ENCODE measurements around the gene COL23A1.
"Not testable (repeated sequence)": the region's sequence is repeated elsewhere in the genome, so short reads cannot be mapped to it uniquely, and the experiment has no call there.

Gene COL23A1

DNA sequence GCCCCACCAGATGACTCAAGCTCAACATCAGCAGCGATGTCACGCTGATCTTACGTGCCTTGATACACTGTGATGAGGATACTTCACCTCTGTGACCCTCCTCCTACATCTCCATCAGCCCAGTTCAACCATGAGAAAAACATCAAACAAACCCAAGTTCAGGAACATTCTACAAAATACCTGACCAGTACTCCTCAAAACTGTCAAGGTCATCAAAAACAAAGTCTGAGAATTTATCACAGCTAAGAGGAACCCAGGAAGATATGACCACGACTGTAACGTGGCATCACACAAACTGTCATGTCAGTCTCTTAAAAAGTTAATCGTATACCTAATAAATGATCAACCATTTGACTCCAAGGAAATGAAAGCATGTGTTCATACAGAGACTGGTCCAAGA, 90.8 kb downstream of the COL23A1 start:
- no peak for DNase-seq

DNA sequence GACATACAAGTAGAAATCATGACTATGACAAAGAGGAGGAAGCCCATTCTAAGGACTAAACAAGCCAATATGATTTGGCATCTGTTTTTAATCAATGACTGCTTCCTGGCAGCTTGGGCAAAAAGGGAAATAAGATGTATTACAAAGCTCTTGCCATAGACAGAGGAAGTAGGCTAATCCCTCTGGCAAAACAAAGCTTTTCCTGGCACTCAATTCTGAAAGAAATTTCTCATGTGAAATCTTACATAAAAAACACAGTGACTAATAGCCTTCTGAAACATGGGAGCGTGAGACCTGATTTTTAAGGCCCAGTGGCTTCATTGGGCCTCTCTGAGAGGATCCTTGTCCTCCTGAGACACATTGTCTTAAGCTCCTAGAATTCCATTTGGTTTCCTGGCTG, 93.6 kb downstream of the COL23A1 start:
- no peak for DNase-seq

DNA sequence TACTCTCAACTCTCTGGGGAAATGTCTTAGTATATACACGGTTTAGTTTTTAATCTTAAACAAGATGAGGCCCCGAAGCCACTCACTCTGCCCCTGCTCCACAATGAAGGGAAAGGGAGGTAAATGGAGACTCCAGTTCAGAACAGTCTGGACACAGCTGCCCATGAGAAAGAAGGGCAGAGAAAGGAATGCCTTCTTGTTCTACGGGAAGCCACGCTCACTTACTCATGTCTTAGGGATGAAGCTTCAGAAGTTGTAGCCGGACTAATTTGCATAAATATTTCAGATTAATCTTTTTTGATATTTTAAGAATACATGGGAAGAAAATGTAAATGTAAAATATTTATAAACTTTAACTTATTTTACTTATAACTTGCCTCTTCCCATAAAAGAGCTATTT, 94.0 kb downstream of the COL23A1 start:
- DNase-seq = no peak

DNA sequence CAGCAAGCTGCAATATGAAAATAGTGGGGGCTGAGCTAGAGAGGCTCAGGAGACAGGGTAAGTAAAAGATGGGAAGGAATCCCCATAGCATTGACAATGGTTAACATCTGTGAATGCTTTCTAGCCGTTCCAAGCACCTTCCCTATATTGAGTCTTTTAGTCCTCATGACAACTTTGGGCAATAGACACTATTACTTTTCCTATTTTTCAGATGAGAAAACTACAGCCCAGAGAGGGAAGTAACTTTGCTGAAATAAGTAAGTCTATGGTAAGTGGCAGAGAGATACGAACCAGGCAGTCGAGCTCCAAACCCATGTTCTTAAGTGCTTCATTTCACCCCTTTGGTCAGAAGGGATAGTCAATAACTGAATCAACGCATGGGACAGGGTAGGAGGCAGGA, 94.5 kb downstream of the COL23A1 start:
- DNase-seq = no peak

DNA sequence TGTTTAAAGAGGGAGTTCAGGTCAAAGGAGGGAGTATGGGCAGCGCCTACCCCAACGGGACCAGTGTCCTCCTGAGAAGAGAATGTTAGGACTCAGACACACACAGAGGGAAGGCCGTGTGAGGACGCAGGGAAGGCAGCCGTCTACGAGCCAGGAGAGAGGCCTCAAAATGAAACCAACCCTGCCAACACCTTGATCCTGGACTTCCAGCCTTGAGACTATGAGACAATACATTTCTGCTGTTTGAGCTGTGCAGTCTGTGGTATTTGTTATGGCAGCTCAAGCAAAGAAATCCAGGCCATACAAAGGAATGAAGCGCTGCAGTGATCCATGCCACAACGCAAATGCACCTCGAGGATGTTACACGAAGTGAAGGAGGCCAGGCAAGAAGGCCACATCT, 97.9 kb downstream of the COL23A1 start:
- no peak for DNase-seq

DNA sequence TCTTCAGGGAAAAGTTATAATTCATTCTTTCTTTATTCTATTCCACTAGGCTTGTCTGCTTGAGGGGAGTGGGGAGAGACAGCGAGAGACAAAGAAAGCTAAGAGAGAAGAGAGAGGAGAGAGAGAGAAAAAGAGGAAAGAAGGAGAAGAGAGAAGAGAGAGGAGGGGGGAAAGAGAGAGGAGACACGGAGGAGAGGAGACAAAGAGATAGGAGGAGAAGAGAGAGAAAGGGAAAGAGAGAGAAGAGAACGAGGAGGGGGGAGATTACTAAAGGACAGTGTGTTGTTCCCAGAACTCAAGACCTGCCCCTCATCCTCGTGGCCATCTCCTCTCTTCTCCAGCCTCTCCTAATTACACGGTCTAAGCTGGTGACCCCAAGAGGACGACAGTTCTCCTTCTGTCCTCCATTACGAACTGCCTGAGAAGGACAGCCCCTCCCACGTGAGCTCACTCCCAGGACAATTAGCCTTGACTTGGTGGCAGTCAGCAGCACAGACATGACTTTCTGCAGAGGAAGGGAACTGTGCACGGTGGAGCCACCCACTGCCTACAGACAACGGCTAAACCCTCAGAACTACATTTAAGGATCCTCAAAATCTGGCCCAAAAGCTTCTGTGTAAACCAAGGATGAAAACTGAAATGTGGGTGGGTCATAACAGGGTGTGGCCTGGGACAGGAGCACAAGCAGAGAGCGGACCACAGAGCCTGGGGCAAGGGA, 99.1 kb downstream of the COL23A1 start:
- DNase-seq = no peak

DNA sequence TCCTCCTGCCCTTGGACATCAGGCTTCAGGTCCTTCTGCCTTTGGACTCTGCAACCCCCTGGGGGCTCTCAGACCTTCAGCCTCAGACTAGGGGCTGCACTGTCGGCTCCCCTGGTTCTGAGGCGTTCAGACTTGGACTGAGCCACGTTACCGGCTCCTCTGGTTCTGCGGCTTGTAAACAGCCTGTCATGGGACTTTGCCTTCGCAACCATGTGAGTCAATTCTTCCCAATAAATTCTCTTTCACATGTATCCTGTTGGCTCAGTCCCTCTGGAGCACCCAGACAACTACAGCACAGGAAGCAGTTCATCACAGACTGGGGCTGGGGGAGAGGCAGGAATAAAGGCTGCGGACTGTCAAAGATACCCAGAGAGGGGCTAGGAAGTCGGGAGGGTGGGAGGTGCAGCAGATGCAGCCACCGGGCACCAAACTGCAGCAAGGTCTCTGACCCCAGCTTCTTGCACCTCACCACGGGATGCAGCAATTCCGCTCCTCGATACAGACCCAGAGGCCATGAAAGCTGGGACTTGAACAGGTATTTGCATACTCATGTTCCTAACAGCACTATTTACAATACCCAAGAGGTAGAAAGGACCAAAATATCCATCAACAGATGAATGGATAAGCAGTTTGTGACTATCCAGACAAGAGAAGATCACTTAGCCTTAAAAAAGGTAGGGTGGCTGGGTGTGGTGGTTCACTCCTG, 100.8 kb downstream of the COL23A1 start:
- DNase-seq = no peak

DNA sequence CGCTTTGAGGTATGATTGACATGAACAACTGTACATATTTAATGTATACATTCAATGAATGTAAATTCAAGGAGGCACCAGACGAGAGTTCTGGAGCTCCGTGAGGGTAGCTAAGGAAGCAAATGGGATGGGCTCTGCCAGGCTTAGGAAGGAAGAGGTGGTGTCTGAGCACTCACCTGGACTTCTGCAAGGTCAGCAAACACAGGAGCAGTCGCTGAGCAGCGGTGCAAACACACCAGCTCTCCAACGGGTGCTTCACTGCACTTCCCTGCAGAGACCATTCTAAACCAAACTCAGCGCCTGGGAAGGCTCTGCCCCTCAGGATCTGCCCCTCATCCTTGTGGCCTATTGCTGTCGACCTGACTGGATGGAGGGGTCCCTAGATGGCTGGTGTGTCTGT, 101.5 kb downstream of the COL23A1 start:
- no peak for DNase-seq

DNA sequence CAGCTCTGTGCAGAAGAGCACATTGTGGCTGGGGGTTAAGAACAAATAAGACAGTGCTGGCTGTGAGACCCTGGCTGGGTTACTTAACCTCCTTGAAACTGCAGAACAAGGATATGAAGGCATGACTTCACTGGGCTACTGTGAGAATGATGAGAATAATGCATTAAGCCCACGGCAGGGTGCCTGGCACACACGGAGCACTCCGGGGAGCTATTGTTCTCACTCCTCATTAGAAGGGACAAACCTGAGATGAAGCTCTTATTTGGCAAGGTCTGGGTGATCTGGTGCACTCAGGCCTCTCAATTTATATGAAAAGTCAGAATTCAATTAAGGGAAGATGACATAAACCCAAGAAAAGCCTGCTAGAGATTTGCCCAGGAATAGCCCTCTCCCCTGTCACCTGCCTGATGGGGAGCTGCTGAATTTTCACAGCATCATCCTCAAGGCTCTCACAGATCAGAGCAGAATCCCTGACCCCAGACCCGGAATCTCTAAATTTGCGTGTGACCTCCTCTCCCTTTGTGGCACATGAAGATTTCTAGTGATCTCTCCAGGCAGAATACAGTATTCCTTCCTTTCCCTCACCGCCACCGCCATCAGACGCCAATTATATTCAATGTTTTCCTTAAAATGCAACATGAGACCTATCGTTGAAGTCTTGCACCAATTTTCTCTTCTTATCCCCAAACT, 102.1 kb downstream of the COL23A1 start:
- no peak for DNase-seq

DNA sequence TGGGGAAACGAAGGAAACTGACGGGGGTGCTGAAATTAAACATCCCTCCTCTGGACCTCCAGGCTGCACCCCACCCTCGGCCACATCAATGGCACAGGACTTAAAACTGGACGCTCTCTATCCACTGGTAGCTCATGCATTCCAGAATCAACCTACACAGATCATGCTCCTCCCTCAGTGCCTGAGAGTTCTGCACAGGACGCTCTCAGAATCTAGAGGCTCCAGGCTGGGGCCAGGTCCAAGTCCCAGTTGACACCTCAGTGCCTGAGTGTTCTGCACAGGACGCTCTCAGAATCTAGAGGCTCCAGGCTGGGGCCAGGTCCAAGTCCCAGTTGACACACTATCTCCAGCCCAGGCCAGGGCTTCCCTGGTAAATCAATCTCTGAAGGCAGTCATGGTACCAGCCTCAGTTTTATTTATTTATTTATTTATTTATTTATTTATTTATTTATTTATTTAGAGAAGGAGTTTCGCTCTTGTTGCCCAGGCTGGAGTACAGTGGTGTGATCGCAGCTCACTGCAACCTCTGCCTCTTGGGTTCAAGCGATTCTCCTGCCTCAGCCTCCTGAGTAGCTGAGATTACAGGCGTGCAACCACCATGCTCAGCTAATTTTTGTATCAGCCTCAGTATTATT, 103.2 kb downstream of the COL23A1 start:
- not testable (repeated sequence) for DNase-seq

DNA sequence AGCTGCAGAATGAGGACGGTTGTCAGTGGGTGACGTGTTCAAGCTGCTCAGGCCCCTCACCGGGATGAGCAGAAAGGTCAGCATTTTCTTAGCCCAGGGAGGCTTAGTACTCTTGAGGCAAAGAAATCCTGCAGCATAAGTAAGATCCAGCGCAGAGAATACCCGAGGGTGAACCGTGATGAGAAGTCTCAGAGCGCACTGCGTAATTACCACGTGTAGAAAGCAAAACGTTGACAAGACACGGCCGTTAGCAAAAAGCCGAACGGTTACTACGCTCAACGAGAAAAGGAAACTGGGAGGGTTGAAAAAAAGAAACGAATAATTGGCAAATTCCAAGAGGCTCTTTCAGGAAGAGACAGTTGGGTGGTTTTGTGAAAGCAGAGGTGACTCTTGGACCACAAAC, 104.0 kb downstream of the COL23A1 start:
- DNase-seq = no peak

DNA sequence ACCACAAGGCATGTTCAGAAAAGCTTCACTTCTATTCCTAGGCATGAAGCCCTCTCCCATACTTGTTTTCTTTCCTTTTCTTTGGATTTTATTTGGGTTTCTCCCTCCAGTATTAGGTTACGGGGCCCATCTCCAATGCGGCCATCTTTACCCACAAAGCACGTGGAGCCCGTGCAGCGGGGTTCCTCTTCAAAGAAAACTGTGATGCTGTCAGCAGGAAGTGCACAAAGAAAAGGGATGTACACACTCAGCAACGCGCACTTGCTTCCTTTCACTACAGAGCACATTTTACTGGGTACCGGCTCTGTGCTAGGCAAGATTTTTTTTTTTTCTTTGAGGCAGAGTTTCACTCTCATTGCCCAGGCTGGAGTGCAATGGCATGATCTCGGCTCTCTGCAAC, 106.6 kb downstream of the COL23A1 start:
- no peak for DNase-seq

DNA sequence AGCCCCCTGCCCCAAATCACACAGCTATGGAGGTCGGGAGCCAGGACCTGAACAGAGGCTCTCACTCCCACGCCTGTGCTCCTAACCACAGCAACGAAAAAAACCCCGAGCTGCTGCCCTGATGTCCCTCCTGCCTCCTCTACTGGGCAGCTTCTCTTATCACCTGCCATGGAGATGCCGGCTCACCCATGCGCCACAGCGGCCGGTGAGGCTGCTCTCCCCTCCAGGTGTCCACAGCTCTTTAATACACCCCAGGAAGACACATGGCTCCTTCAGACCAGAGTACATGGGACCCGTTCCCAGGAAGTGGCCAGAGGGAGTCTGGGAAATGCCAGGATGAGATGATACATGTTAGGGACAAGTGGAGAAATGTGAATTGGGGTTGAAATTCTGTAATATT, 110.9 kb downstream of the COL23A1 start:
- DNase-seq = no peak

DNA sequence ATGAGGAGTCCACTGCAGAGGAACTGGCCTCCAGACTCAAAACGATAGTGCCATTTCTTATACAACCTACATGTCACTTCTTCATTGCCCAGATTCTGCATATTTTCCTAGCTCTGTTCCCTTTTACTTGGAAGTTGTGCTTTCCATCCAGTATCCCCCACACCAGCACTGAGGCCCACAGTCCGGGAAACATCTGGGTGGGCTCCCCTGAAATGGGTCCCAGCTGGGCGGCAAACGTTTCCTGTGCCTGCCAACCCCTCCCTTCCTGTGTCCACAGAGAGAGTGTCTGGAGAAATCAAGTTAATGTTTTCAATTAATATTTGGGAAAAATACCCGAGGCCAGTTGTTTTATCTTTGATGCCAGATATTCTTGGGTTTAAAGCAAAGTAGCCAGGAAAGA, 111.8 kb downstream of the COL23A1 start:
- no peak for DNase-seq

DNA sequence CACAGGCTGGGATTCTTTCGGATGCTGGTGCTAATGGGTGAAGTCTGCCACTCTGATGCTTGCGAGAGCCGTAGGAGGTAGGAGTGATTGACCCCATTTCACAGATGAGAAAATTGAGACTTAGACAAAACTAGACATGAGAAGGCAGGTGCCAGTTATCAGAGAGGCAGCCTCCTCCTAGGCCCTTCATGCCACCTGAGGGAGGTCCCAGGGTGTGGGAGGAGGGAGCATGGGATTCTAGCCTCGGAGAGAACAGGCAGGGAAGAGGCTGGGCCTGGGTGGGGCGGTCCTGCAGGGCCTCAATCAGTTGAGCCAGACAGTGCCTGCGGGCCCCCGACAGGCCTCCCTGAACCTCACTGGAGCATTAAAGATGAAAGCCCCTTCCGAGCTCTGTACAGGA, 112.4 kb downstream of the COL23A1 start:
- DNase-seq = no peak

DNA sequence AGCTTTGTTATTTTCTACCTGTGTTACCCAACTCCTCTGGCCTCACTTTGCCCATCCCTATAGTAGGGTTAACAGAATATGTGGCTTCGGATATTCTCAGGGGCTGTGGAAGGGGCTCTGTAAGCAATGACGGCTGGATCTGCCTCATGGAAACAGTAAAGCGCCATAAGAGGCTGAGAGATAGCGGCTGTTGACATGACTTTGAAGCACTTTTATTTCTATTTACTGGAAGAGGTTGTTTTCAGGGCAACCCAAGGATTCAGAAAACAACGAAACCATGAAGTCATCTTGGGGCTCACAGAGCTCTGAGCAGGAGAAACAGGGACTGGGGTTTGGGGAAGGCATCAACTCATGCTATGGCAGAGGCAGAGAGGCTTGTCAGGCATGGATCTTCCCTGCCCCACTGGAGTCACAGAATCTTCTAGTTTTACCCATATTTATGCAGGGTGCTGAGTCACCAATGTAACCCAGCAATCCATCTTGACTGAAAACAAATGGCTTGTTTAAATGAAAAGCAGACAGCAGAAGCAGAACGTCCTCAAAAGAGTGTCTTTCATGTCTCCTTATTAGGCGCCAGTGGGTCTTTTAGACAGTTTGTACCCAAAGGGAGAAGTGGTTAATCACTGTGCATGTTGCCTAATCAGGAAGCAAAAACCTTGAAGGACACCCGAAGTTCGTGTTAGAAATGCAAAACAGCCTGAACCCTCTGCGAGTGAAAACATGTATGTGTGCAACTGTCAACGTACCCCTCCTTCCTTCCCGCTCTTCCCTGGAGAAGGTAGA, 113.0 kb downstream of the COL23A1 start:
- no peak for DNase-seq

DNA sequence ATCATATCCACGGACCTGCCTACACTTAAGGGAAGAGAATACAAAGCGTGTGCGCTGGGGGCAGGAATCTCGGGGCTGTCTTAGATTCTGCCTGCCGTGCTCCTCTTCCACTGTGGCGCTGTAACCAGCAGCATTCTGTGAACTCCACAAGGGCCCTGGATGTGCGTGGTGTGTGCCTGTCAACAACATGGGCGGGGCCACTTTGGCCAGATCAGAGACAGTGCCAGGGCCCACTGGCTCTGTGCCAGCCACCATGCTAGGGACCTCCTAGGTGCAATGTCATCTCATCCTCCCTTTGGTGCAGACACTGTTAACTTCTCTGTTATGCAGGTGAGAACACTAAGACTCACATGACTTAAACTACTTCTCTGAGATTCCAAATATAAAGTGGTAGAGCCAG, 113.7 kb downstream of the COL23A1 start:
- DNase-seq = no peak

DNA sequence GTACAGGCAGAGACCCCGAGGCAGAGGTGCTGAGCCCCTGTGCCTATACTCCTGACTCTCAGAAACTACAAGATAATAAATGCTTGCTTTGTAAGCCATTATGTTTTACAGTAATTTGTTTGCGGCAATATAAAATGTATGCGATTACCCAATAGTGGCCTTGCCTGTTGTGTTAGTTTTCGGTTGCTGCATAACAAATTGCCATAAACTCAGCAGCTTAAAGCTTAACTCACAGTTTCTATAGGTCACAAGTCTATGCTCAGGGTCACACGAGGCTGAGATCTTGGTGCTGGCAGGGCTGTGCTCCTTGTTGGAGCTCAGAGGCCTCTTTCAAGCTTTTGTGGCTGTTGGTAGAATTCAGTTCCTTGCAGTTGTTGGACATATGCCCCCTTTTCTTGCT, 114.8 kb downstream of the COL23A1 start:
- DNase-seq = no peak

DNA sequence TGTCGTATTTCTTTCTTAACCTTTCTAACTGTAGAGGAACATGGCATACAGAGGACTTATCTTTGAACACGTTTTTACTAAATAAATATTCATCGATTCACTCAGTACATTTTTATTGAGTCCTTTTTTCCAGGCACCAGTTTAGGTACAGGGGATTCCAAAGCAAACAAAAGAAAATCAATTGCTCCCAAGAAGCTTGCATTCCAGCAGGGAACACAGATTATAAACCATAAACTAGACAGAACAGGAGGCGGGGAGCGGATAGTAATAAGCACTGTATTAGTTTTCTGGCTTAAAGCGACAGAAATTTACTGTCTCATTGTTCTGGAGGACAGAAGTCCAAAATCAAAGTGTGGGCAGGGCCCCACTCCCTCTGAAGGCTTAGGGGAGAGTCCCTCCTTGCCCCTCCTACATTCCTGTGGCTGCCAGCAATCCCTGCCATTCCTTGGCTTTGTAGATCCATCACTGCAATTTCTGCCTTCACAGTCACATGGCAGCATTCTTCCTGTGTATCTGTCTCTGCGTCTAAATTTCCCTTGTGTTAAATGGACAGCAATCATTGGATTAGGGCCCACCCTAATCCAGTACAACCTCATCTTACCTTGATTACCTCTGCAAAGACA, 115.5 kb downstream of the COL23A1 start:
- DNase-seq = no peak

DNA sequence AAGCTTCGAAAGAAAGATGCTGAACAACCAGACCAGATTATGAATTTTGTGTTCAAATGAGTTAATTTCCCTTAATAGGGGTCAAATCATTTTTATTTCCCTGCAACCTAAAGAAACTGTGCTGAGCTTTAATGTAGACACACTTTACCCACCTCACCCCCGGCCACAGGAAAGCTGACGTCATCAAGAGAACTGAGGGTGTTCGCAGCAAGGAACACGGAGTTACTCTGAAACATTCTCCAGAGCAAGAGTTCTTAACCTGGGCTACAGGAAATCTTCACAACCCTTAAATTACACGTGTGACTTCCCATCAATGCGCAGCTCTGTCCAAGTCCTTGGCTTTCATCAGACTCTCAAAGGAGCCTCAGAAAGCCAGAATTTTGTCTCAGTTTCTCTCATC, 116.3 kb downstream of the COL23A1 start:
- no peak for DNase-seq

DNA sequence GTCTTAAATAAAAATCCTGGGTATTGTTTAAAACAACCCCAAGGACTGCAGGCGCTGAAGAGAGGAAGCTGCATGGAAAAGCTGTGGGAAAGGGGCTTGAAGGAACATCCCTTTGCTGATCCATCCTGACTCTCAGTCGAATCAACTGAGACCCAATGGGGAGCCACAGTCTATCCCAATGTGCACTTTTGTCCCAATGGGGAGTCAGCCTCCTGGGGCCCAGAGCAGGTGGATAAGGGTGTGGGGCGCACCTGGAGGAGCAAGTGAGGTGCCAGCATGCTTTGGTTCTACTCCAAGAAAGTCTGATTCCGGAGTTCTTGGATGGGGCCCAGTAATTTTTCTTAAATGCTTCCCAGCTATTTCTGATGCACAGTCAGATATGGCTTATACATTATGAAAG, 118.1 kb downstream of the COL23A1 start:
- no peak for DNase-seq

DNA sequence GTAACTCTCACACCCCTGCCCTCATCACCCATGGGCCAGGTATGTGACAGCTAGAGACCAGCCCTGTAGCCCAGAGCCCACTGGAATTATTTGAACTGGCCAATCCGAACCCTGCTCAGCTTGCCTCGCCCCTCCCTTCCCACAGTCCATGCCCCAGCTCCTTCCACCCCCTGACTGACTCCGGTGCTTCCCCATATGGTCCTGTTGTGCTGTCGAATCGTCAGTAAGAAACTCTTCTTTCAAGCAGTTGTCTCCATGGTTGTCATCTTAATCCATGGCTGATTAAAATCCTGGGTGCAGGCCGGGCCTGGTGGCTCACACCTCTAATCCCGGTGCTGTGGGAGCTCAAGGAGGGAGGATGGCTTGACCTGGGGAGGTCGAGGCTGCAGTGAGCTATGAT, 118.5 kb downstream of the COL23A1 start:
- no peak for DNase-seq

DNA sequence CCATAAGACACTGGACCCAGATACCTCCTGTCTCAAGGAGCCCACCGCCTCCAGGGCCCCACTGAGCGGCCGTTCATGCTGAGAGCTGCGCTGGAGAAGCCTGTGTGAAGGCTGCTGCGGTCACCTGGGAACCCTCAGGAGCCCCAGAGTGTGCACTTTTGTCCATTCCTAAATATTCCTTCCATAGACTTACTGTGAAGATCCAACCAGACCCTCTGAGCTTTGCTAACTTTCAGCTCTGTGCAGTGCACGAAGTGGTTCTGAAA, 119.5 kb downstream of the COL23A1 start:
- DNase-seq = no peak
